GM23338 (cell line): ENCODE data around the gene GNAI3.

Experiments
- CREB1 ChIP-seq: fragments of 250-450 bp; sonication (Bioruptor Pico); IDR thresholded peaks from 2 replicates; pipeline ENCODE4 v1.5.0; 2020; ENCODE audit warnings: low read depth, mild to moderate bottlenecking, moderate library complexity
- EZH2 ChIP-seq: fragments of 200-600 bp; sonication (generic); IDR thresholded peaks from one replicate; pipeline ENCODE4 v1.8.0; 2017; ENCODE audit warnings: antibody characterized with exemption, mild to moderate bottlenecking, low read depth; ENCODE audit not compliant: unreplicated experiment
- EZH2phosphoT487 ChIP-seq: fragments of 200-600 bp; sonication (generic); IDR thresholded peaks from one replicate; pipeline ENCODE4 v1.8.1; 2018; ENCODE audit warnings: antibody characterized with exemption; ENCODE audit not compliant: unreplicated experiment
- JUNB ChIP-seq: IDR thresholded peaks from one replicate; pipeline ENCODE4 v1.6.1; 2016; ENCODE audit warnings: antibody characterized with exemption; ENCODE audit not compliant: unreplicated experiment
- NANOG ChIP-seq: IDR thresholded peaks from 2 replicates; pipeline ENCODE4 v1.6.1; 2016; ENCODE audit warnings: antibody characterized with exemption, borderline replicate concordance
- POLR2AphosphoS5 ChIP-seq: IDR thresholded peaks from 2 replicates; pipeline ENCODE4 v1.6.1; 2016; ENCODE audit warnings: antibody characterized with exemption, low read depth
- STAT1 ChIP-seq: IDR thresholded peaks from one replicate; pipeline ENCODE4 v1.6.1; 2016; ENCODE audit warnings: antibody characterized with exemption; ENCODE audit not compliant: unreplicated experiment
- ZNF114 ChIP-seq: fragments of 250-450 bp; sonication (Bioruptor Pico); IDR thresholded peaks from 2 replicates; pipeline ENCODE4 v1.5.0; 2020; ENCODE audit warnings: mild to moderate bottlenecking, moderate library complexity
- ZNF331 ChIP-seq: fragments of 250-450 bp; sonication (Bioruptor Pico); IDR thresholded peaks from 2 replicates; pipeline ENCODE4 v1.5.0; 2020; ENCODE audit warnings: low read depth, mild to moderate bottlenecking, moderate library complexity
- TF ChIP-seq, protein P1 (sequence below), 2 experiments: fragments of 200-600 bp in 1 of 2; sonication (generic) in 1 of 2; conservative IDR thresholded peaks; 2 replicates each; pipeline versions ENCODE4 v1.5.1 to v1.6.1; 2016 to 2017; ENCODE audit warnings: antibody characterized with exemption in 2 of 2, low read depth in 2 of 2, mild to moderate bottlenecking in 2 of 2, moderate library complexity in 1 of 2
- TF ChIP-seq, protein P2 (sequence below): IDR thresholded peaks from one replicate; pipeline ENCODE4 v1.6.1; 2018; ENCODE audit warnings: antibody characterized with exemption; ENCODE audit not compliant: unreplicated experiment
- TF ChIP-seq, protein P3 (sequence below): fragments of 250-450 bp; sonication (Bioruptor Pico); IDR thresholded peaks from 2 replicates; pipeline ENCODE4 v1.5.0; 2020; ENCODE audit warnings: mild to moderate bottlenecking, moderate library complexity
- TF ChIP-seq, protein P4 (sequence below): IDR thresholded peaks from 2 replicates; pipeline ENCODE4 v1.6.1; 2016; ENCODE audit warnings: antibody characterized with exemption

DNA sequence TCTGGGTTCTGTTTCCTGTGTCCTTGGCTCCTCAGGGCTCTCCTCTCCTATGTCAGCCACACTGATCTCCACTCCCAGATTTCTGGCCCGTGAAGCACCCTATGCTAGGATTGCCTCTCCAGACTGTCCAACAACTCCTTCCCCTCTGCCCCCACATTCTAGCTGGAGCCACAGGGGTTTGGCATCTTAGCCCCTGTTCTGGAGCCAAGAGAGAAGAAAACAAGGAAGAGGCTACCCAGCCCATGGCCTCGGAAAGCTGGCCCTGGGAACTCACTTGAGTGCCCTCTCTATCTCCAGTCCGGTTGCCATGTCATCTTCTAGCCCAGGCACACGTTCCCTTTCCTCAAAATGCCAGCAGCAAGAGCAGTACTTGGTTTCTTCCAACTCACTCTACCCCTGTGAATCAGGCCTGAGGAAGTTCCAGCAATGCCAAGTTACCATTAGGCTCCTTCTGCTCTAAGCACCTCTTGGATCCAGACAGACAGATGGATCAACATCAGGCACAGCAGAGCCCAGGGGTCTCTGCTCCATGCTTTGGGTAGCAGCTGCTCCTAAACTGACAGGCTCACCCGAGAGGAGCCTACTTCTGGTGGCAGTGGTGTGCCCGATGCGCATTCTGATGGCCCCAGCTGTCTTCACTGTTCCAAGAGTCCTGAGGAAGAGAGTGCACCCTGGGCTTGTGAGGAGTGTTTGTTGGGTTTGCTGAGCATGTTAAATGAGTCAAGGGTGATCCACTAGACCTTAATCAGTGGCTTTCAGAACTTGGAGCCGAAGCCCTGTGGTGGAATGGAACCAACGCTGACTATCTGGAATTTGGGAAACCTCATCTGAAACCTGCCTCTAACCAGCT is 20.3 kb upstream of the GNAI3 start:
- TF ChIP-seq, protein P1, sequence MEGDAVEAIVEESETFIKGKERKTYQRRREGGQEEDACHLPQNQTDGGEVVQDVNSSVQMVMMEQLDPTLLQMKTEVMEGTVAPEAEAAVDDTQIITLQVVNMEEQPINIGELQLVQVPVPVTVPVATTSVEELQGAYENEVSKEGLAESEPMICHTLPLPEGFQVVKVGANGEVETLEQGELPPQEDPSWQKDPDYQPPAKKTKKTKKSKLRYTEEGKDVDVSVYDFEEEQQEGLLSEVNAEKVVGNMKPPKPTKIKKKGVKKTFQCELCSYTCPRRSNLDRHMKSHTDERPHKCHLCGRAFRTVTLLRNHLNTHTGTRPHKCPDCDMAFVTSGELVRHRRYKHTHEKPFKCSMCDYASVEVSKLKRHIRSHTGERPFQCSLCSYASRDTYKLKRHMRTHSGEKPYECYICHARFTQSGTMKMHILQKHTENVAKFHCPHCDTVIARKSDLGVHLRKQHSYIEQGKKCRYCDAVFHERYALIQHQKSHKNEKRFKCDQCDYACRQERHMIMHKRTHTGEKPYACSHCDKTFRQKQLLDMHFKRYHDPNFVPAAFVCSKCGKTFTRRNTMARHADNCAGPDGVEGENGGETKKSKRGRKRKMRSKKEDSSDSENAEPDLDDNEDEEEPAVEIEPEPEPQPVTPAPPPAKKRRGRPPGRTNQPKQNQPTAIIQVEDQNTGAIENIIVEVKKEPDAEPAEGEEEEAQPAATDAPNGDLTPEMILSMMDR (conservative IDR thresholded peaks at IDR 0.05; ENCODE audit: low read depth in 2 of 2): no peak
- TF ChIP-seq POLR2AphosphoS5 (no peak), STAT1 (no peak), EZH2phosphoT487 (no peak), EZH2 (no peak), ZNF331 (CRISPR knock-in tag) (no peak), CREB1 (CRISPR knock-in tag) (no peak), ZNF114 (no peak), JUNB (no peak), NANOG (no peak)
- TF ChIP-seq, protein P2, sequence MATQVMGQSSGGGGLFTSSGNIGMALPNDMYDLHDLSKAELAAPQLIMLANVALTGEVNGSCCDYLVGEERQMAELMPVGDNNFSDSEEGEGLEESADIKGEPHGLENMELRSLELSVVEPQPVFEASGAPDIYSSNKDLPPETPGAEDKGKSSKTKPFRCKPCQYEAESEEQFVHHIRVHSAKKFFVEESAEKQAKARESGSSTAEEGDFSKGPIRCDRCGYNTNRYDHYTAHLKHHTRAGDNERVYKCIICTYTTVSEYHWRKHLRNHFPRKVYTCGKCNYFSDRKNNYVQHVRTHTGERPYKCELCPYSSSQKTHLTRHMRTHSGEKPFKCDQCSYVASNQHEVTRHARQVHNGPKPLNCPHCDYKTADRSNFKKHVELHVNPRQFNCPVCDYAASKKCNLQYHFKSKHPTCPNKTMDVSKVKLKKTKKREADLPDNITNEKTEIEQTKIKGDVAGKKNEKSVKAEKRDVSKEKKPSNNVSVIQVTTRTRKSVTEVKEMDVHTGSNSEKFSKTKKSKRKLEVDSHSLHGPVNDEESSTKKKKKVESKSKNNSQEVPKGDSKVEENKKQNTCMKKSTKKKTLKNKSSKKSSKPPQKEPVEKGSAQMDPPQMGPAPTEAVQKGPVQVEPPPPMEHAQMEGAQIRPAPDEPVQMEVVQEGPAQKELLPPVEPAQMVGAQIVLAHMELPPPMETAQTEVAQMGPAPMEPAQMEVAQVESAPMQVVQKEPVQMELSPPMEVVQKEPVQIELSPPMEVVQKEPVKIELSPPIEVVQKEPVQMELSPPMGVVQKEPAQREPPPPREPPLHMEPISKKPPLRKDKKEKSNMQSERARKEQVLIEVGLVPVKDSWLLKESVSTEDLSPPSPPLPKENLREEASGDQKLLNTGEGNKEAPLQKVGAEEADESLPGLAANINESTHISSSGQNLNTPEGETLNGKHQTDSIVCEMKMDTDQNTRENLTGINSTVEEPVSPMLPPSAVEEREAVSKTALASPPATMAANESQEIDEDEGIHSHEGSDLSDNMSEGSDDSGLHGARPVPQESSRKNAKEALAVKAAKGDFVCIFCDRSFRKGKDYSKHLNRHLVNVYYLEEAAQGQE: no peak
- TF ChIP-seq, protein P3, sequence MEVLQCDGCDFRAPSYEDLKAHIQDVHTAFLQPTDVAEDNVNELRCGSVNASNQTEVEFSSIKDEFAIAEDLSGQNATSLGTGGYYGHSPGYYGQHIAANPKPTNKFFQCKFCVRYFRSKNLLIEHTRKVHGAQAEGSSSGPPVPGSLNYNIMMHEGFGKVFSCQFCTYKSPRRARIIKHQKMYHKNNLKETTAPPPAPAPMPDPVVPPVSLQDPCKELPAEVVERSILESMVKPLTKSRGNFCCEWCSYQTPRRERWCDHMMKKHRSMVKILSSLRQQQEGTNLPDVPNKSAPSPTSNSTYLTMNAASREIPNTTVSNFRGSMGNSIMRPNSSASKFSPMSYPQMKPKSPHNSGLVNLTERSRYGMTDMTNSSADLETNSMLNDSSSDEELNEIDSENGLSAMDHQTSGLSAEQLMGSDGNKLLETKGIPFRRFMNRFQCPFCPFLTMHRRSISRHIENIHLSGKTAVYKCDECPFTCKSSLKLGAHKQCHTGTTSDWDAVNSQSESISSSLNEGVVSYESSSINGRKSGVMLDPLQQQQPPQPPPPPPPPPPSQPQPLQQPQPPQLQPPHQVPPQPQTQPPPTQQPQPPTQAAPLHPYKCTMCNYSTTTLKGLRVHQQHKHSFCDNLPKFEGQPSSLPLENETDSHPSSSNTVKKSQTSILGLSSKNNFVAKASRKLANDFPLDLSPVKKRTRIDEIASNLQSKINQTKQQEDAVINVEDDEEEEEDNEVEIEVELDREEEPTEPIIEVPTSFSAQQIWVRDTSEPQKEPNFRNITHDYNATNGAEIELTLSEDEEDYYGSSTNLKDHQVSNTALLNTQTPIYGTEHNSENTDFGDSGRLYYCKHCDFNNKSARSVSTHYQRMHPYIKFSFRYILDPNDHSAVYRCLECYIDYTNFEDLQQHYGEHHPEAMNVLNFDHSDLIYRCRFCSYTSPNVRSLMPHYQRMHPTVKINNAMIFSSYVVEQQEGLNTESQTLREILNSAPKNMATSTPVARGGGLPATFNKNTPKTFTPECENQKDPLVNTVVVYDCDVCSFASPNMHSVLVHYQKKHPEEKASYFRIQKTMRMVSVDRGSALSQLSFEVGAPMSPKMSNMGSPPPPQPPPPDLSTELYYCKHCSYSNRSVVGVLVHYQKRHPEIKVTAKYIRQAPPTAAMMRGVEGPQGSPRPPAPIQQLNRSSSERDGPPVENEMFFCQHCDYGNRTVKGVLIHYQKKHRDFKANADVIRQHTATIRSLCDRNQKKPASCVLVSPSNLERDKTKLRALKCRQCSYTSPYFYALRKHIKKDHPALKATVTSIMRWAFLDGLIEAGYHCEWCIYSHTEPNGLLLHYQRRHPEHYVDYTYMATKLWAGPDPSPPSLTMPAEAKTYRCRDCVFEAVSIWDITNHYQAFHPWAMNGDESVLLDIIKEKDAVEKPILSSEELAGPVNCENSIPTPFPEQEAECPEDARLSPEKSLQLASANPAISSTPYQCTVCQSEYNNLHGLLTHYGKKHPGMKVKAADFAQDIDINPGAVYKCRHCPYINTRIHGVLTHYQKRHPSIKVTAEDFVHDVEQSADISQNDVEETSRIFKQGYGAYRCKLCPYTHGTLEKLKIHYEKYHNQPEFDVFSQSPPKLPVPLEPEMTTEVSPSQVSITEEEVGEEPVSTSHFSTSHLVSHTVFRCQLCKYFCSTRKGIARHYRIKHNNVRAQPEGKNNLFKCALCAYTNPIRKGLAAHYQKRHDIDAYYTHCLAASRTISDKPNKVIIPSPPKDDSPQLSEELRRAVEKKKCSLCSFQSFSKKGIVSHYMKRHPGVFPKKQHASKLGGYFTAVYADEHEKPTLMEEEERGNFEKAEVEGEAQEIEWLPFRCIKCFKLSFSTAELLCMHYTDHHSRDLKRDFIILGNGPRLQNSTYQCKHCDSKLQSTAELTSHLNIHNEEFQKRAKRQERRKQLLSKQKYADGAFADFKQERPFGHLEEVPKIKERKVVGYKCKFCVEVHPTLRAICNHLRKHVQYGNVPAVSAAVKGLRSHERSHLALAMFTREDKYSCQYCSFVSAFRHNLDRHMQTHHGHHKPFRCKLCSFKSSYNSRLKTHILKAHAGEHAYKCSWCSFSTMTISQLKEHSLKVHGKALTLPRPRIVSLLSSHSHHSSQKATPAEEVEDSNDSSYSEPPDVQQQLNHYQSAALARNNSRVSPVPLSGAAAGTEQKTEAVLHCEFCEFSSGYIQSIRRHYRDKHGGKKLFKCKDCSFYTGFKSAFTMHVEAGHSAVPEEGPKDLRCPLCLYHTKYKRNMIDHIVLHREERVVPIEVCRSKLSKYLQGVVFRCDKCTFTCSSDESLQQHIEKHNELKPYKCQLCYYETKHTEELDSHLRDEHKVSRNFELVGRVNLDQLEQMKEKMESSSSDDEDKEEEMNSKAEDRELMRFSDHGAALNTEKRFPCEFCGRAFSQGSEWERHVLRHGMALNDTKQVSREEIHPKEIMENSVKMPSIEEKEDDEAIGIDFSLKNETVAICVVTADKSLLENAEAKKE: no peak
- TF ChIP-seq, protein P4, sequence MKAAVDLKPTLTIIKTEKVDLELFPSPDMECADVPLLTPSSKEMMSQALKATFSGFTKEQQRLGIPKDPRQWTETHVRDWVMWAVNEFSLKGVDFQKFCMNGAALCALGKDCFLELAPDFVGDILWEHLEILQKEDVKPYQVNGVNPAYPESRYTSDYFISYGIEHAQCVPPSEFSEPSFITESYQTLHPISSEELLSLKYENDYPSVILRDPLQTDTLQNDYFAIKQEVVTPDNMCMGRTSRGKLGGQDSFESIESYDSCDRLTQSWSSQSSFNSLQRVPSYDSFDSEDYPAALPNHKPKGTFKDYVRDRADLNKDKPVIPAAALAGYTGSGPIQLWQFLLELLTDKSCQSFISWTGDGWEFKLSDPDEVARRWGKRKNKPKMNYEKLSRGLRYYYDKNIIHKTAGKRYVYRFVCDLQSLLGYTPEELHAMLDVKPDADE: no peak
